A673 (cell line): ENCODE data around the gene TENM4.

ENCODE experiments used
- EZH2 ChIP-seq: fragments of 200-600 bp; sonication (generic); IDR thresholded peaks from 2 replicates; pipeline ENCODE4 v1.6.1; 2017; ENCODE audit warnings: borderline replicate concordance, low read depth, mild to moderate bottlenecking, mixed read lengths, antibody characterized with exemption, low read length; ENCODE audit not compliant: poor library complexity, severe bottlenecking
- TF ChIP-seq, protein P1 (sequence below): fragments of 300-800, 200-600 bp; sonication (generic); conservative IDR thresholded peaks from 2 replicates; pipeline ENCODE4 v1.5.1; 2017; ENCODE audit warnings: low read depth, mild to moderate bottlenecking, antibody characterized with exemption, low read length, moderate library complexity, mixed read lengths

DNA sequence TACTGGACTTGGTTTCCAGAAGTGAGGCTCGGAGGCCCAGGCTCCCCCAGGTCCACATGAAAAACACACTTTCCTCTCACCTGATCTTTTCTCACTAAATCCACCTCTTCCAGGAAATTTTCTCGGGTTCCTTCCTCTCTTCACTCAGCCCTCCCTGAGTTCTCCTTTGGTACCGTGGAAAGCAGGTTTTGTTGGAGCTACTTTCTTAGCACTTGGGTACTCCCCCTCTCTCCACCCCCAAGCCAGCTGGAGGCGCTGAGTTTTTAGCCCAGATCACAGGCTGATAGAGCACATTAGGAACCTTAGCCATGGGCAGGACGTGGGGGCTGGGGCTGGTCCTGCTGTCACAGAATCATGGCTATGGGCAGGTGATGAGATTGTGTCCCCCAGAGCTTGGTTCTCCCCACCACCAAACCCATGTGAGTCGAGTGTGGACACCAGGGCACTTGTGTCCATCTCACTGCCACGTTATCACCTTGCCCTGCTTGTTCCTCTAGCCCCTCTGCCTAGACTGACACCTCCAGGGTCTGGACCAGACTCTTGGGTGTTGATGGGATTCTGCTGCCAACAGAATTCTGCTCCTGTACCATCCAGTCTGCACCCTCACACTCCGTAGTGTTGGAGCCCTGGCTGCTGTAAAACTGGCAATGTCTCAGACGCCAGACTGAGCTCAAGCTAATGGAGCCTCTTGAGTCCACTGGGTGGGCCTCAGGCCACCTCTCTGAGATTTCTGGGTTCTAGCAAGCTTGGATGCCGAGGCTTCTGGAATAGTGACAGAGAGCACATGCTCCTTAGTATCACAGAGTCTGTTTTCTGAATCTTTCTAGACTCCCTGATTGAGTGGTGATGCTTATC is 791.2 kb downstream of the TENM4 start:
- TF ChIP-seq, protein P1, sequence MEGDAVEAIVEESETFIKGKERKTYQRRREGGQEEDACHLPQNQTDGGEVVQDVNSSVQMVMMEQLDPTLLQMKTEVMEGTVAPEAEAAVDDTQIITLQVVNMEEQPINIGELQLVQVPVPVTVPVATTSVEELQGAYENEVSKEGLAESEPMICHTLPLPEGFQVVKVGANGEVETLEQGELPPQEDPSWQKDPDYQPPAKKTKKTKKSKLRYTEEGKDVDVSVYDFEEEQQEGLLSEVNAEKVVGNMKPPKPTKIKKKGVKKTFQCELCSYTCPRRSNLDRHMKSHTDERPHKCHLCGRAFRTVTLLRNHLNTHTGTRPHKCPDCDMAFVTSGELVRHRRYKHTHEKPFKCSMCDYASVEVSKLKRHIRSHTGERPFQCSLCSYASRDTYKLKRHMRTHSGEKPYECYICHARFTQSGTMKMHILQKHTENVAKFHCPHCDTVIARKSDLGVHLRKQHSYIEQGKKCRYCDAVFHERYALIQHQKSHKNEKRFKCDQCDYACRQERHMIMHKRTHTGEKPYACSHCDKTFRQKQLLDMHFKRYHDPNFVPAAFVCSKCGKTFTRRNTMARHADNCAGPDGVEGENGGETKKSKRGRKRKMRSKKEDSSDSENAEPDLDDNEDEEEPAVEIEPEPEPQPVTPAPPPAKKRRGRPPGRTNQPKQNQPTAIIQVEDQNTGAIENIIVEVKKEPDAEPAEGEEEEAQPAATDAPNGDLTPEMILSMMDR = no peak
- no peak for TF ChIP-seq EZH2
